T-helper 22 cell (primary cell): ENCODE data around the gene CD36.

Source experiments
- DNase-seq: peaks from one replicate; pipeline ENCODE4 v3.0.0-alpha.2; 2020; ENCODE audit warnings: low read depth

CD36 gene

GRCh38 chr7:80629023-80629422 is 9.4 kb upstream of the CD36 start:
- DNase-seq: no peak

- DNase-seq: no peak
Measured at GRCh38 chr7:80630608-80631405, 7.6 kb upstream of the CD36 start.

- no peak for DNase-seq
Measured at GRCh38 chr7:80631421-80631820, 7.0 kb upstream of the CD36 start.

GRCh38 chr7:80632139-80632538 is 6.3 kb upstream of the CD36 start:
- DNase-seq: no peak

- DNase-seq: no peak
Measured at GRCh38 chr7:80632819-80633218, 5.6 kb upstream of the CD36 start.

GRCh38 chr7:80634505-80634904 is 3.9 kb upstream of the CD36 start:
- DNase-seq: no peak

- DNase-seq: no peak
Measured at GRCh38 chr7:80635533-80635932, 2.9 kb upstream of the CD36 start.

GRCh38 chr7:80635998-80636397 is 2.4 kb upstream of the CD36 start:
- no peak for DNase-seq

- DNase-seq: no peak
Measured at GRCh38 chr7:80636709-80637108, 1.7 kb upstream of the CD36 start.

GRCh38 chr7:80637454-80637853 is 988 bp upstream of the CD36 start:
- DNase-seq: no peak

- no peak for DNase-seq
Measured at GRCh38 chr7:80639011-80639410, 569 bp downstream of the CD36 start.

GRCh38 chr7:80640846-80641245 is 2.4 kb downstream of the CD36 start:
- DNase-seq: no peak

GRCh38 chr7:80641548-80641947 is 3.1 kb downstream of the CD36 start:
- DNase-seq: no peak

GRCh38 chr7:80642871-80643270 is 4.4 kb downstream of the CD36 start:
- no peak for DNase-seq

GRCh38 chr7:80643336-80643915 is 5.0 kb downstream of the CD36 start:
- DNase-seq: no peak

- no peak for DNase-seq
Measured at GRCh38 chr7:80644054-80644453, 5.6 kb downstream of the CD36 start.

GRCh38 chr7:80646083-80646865 is 7.8 kb downstream of the CD36 start:
- no peak for DNase-seq

GRCh38 chr7:80647436-80647835 is 9.0 kb downstream of the CD36 start:
- DNase-seq: no peak

- no peak for DNase-seq
Measured at GRCh38 chr7:80648031-80648600, 9.7 kb downstream of the CD36 start.

- DNase-seq: no peak
Measured at GRCh38 chr7:80649011-80649410, 10.6 kb downstream of the CD36 start.

- DNase-seq: no peak
Measured at GRCh38 chr7:80650030-80650429, 11.6 kb downstream of the CD36 start.

GRCh38 chr7:80651471-80651870 is 13.0 kb downstream of the CD36 start:
- no peak for DNase-seq

GRCh38 chr7:80653244-80653643 is 14.8 kb downstream of the CD36 start:
- no peak for DNase-seq
